HG02623 (cell line): ENCODE results near the gene MED26.
"Not testable (repeated sequence)": the region's sequence is repeated elsewhere in the genome, so short reads cannot be mapped to it uniquely, and the experiment has no call there.

Source experiments
- ATAC-seq: cut with Tn5 transposase; IDR thresholded peaks from one replicate; pipeline ENCODE4 v1.9.1; 2021; ENCODE audit warnings: moderate library complexity; ENCODE audit not compliant: unreplicated experiment

MED26 gene

DNA sequence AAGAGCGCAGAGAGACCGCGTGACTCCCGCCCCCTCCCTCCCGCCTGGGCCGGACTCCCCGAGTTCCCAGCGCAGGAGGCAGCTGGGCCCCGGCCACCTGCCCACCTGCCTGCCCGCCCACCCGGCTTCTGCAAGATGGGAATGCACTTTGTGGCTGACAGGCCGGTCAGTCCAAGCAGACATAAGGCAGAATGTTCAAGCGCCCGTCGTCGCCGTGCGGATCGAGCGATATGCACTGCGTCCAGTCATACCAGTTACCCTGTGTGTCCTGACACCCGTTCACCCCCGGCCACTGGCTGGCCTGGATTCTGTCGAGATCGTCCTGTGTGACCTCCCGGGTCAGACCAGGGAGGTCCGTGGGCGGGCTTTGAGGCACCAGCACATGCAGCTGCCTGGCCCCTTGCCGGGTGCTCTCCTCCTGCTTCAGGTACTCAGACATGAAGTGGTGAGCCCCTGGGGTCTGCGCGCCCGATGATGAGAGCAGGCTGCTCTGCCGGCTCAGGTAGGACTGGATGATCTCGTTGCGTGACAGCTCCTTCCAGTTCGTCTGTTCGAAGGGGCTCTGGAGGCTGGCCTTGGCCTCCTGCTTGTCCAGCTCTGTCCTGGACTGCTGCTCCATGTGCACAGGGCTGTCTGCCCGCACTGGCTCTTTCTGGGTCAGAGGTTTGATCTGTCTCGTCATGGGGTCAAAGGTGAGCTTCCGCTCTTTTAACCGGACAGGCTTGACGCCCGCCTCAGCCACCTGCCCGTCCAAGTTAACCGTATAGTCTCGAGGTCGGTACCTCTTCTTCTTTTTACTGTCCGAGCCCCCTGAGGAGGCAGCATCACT lies 51.9 kb downstream of the MED26 start:
- ATAC-seq, result no peak

DNA sequence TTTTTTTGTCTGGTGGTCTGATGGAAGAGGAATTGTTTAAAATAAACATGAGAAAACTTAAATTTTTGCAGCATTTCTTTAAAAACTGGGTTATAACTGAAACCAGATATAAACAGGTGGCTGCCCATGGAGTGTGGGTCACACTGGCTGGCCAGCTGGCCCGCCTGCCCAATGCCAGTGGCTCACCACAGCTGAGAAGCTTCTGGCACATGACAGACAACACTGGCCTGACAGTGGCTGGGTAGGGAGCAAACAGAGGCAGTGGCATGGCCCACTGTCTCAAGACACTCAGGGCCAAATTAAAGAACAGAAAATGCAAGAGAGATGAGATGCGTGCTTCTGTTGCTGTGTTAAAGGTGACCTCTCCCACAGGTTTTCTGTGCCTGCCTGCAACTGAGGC lies 52.7 kb downstream of the MED26 start:
- no peak for ATAC-seq

DNA sequence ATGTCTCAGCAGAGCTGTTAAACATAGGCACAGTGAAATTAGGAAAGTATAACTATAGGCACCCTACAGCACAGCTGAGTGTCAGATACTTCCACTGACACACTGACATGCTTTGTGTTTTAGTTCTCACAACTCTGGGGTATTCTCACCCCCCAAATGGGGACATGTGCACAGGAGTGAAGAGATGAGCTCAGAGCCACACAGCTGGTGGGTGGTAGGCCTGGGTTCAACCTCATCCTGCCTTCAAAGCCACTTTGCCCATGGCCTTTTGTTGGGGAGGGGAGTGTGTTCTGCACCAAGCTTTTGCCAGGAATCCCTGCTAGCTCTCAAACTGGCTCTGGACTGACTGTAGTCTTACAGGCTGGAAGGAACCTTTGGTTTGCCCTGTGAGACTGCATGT lies 54.1 kb downstream of the MED26 start:
- ATAC-seq, result no peak

DNA sequence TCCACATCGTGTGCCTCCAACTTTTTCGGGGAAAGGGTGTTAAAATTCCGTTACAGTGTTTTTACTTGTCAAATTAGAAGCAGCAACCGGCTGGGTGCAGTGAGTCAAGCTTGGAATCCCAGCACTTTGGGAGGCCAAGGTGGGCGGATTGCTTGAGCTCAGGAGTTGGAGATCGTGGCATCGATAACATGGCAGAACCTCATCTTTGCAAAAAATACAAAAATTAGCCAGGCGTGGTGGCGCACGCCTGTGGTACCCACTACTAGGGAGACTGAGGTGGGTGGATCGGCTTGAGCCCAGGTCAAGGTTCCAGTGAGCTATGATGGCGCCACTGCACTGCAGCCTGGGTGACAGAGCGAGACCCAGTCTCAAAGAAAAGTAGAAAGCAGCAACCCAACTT lies 54.7 kb downstream of the MED26 start:
- no peak for ATAC-seq

DNA sequence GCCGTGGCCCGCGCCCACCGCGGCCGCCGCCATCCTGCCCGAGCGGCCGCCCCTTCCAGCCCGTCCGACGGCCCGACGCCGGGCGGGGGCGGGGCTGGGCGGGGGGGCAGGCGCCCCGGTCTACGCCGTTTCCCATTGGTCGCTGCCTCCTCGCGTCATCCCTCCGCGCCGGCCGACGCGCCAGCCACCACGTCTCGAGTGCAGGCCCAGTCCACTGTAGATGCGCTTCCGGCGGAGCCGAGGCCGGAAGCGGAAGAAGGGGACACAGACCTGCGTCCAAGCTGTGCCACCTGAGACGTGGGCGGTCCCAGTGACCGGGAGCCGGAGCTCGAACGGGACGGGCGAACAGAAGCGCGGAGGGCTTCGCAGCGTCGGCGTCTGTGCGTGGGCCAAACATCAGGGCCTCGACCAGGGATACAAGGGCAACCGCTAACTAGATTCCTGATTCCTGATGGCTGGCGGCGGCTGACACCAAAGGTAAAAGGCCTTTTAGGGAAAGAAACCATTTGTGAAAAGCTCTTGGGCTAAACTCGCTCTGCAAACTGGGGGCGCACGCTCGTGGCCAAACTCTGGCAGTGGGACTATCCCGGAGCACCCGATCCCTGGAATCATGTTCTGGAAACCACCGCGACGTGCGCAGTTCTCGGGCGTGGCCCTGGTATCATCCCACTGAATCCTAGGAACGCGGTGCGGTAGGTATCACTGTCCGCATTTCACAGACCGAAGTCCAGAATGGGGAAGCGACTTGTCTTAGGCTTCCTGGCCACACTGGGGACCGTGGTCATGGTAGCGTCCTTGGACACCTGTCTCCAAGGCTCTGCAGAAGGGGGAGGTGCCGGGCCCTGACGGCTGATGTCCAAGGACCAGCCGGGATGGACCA lies 55.4 kb downstream of the MED26 start, which contains the start of gene SLC35E1:
TSS of gene SLC35E1 (minus strand) at position 84 of the 880 bp plus-strand sequence. CDS start at position 33, 51 bp downstream.
- ATAC-seq, result peak; percentile 81

DNA sequence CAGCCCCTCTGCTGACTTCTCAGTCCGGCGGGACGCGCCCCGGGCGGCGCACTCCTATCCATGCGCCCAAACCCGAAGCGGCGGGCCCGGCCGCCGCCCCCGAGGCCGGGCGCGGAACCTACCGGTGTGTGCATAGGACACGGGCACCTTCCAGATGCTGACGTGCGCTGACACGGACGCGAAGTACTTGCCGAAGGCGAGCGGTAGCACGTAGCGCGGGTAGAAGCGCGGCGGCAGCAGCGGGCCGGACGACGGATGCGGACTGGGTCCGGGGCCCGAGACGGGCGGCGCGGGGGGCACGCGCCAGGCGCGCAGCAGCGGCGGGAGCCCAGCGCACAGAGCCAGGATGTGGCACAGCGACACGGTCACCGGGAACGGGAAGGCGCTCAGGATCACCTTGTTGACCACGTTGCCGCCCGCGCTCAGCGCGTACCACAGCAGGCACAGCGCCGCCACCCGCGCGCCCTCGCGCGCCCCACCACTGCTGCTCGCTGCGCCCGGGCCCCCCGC lies 56.1 kb downstream of the MED26 start:
- ATAC-seq, result peak; percentile 20

DNA sequence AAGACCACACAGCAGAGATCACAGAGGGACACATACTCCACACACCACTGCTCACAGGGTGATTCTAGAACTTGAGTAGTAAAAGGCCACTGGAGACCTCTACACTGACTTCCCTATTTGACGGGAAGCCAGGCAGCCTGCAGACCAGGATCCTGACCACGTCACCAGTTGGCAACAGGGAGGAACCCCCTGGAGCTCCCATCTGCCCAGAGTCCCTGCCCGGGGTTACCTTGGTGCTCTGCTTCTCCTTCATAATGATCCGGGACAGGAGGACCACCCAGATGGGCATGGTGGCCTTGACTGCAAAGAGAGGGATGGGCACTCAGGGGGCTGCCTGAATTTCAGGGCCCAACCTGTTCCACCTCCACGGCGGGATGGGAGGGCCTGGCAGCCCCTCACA lies 56.7 kb downstream of the MED26 start:
- no peak for ATAC-seq

DNA sequence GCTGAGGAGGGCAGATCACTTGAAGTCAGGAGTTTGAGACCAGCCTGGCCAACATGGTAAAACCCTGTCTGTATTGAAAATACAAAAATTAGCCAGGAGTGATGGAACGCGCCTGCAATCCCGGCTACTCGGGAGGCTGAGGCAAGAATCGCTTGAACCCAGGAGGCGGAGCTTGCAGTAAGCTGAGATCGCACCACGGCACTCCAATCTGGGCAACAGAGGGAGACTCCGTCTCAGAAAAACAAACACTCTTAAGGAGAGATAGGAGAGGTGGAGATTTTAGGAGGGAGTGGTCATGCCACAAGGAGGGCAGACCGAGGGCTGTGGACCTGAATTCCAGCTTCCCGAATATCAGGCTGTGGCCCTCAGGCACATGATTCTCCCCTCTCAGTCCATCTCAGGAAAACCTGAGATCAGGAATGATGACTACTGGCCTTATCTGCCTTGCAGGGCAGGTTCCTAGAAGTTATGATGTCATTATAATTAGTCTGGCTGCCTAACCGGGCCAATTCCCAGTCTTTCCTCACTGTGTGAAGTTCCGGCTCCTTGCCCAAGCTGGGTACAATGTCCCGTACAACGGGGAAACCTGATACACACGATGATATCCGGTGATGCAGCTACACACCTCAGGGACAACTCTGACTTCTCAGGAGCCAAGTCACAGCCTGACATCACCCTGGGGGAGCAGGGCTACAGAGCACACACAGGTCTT lies 58.2 kb downstream of the MED26 start:
- ATAC-seq, result no peak

DNA sequence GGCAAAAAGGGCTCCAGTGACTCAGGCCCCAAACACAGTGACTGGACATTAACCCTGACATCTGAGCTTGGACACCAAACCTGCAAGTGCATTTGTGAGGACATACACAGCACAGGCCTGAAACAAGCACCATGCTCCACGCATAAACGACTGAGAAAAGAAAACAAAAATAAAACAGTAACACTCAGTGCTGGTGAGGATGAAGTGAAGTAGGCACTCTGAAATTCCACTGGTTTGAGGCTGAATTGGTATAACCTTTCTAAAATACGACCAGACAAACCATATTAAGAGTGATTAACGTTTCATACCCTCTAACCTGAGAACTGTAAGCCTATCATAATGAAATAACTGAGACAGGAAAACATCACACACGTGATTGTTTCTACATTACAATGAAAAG lies 61.3 kb downstream of the MED26 start:
- ATAC-seq, result no peak

DNA sequence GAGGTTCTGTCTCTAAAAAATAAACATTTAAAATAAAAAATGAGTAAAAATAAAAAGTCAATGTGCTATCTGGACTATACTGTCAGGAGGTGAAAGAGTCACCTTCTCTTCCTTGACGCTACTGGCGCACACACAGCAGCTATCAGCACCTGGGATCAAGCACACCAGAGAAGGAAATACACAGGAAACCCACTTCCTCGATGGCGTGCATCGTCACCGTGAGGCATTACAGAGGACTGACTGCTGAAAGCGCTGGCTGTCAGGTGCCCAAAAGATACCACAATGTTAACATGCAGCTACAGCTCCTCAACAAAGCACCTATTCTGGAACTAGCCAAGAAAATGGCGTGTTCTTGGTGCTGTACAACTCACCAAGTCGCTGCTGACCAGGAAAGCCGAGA lies 61.8 kb downstream of the MED26 start:
- no peak for ATAC-seq

DNA sequence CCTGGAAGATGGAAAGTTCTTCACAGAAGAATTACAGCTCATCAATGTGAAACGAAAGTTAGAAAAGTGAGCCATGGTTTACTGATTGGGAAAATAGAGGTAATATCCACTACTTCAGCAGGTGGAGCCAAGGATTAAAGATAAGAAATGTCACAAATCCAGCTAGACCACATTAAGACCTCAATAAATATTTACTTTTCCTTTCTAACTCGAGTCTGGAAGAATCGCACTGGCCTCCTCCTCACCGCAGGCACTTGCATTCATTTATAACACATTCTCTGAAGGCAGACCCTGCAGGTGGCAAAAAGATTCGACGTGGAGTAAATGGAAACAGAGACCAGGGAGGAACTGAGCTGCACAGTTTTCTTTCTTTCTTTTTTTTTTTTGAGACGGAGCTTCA lies 63.2 kb downstream of the MED26 start:
- no peak for ATAC-seq

DNA sequence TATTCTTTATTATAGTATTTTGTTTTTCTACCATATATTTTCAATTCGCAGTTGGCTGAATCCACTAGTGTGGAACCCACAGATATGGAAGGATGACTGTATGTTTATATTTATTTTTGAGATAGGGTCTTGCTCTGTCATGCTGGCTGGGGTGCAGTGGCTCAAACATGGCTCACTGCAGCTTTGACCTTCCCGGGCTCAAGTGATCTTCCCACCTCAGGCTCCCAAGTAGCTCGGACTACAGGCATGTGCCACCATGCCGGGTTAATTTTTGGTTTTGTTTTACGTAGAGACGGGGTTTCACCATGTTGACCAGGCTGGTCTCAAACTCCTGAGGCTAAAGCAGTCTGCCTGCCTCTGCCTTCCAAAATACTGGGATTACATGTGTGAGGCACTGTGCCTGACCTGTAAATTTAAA lies 65.4 kb downstream of the MED26 start:
- ATAC-seq, result no peak

DNA sequence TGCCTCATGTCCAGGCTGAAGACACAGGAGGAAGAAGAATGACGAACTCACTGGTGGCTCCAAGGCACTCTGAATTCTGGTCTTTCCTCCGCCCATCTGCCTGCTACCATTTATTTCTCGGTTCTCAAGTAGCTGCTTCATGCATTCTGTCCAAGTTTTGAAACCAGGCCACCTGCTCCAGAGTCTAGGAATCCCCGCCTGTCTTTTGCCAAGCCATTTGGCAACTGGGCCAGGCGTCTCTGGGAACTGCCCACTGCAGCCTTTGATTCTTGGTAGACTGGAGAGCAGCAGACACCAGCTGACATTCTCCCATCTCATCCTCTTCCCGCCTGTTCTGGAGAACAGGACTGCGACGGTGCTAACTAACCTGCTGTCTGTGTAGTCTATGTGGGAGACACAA lies 66.6 kb downstream of the MED26 start:
- ATAC-seq, result no peak

DNA sequence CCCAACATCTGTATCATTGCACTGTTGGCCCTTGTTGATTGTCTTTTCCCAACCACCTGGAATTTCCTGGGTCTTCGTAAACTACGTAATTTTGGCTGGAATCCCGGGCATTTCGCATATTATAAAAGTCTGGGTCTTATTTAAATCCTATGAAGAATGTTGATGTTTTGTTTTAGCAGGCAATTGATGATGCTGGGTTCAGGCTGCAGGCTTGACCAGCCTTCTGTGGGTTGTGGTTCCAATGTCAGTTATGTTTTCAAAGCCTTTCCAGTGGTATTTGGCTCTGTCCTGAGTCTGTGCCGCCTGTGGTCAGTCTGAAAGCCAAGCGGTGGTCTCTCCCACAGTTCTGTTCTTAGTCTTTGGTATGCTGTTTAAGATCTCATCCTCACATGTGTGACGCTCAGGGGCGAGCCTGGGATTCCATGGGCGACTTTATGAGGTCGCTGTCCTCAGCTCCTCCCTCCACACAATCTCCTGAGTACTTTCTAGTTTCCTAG lies 68.2 kb downstream of the MED26 start:
- ATAC-seq, result no peak

DNA sequence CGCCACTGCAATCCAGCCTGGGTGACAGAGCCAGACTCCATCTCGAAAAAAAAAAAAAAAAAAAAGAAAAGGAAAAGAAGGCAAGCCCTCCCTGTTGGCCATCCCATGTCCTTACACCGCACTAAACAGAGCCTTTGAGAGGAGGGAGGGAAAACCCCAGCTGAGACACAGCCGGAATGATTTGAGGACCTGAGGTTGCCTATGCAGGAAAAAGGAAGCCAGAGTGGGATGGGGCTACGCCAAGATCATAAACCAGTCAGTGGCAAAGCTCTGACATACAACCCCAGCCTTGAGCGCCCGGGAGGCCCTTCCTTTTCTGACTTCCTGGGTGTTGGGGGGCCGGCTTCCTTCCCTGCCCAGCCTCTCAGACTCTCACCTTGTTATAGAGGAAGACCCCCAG lies 73.2 kb downstream of the MED26 start:
- ATAC-seq, result no peak

DNA sequence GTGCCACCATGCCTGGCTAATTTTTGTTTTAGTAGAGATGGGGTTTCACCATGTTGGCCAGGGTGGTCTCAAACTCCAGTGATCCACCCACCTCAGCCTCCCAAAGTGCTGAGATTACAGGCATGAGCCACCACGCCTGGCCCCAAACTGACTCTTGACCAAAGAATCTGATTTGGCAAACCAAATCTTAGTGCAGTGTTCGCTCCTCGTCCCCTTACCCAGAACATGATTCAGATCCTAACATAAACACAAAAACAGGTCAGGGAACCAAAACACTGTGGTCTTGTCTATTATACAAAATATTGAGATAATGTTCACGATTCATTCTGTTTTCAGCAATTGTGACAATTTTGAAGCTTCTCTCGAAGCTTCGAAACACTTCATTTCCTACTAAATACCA lies 76.1 kb downstream of the MED26 start:
- ATAC-seq, result not testable (repeated sequence)

DNA sequence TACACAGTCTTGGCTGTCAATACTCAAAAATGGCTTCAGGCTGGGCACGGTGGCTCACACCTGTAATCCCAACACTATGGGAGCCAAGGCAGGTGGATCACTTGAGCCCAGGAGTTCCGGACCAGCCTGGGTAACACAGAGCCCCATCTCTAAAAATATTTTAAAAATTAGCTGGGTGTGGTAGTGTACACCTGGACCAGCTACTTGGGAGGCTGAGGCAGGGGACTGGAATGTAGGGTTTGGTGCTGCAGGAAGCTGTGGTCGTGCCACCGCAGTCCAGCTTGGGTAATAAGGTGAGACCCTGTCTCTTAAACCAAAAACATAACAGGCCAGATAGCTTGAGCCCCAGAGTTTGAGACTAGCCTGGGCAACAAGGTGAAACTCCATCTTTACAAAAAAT lies 79.0 kb downstream of the MED26 start:
- ATAC-seq, result no peak

DNA sequence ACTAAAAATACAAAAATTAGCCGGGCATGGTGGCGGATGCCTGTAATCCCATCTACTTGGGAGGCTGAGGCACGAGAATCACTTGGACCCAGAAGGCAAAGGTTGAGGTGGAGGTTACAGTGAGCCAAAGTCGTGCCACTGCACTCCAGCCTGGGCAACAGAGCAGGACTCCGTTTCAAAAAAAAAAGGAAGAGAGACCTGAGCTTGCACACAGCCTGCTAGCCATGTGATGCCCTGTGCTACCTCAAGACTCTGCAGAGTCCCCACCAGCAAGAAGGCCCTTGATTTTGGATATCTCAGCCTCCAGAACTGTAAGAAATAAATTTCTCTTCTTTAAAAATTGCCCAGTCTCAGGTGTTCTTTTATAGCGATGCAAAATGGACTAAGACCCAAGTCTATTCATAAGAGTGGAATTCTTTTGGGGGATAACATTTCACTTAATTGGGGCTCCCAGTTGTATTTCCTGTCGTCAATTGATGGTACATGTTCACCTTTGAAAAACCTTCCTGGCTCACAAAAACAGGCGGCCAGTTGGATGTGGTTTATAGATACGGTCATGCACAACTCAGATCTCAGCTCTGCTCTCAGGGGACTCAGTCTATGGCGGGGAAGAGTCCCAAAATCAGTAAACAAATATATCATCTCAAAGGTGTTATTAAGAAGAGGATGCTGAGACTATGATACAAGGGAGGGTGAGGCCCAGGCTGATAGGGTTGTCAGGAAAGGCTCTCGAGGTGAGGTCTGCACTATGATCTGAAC lies 83.4 kb downstream of the MED26 start:
- no peak for ATAC-seq

DNA sequence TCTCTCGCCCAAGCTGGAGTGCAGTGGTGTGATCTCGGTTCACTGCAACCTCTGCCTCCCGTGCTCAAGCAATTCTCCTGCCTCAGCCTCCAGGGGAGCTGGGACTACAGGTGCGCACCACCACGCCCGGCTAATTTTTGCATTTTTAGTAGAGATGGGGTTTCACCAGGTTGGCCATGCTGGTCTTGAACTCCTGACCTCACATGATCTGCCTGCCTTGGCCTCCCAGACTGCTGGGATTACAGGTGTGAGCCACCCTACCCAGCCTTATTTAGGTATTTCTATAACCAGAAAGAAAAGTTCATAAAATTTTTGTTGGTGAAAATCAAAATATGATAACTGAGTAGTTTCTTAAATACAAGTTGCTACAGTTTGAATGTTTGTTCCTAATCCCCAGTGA lies 84.3 kb downstream of the MED26 start:
- ATAC-seq, result not testable (repeated sequence)

DNA sequence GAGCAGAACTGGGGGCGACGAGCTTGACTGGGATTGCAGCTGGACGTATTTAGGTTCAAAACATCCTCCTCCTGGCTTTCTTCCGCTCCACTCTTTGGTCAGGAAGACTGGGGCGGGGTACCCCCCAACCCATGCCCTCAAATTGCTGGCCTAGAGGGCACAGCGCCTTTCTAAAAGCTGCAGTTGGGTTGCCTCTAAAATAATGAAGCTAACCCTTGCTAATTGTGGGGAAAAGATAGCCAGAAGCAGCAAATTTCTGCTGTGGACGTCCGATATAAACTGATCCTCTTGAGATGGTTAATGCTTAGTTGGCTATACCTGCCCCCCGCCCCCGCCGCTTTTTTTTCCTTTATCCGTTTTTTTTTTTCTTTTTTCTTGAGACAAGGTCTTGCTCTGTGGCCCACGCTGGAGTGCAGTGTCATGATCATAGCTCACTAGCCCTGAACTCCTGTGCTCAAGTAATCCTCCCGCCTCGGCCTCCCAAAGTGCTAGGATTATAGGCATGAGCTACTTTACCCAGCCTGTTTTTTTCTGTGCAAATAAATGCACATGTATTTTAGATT lies 85.0 kb downstream of the MED26 start:
- ATAC-seq, result no peak
